Common myeloid progenitor, CD34-positive (primary cell): ENCODE data around the gene CCL8.
A peak's percentile ranks its signal among the peaks of the same experiment; 100 is the strongest.

Source experiments
- CTCF ChIA-PET: fragments of 350-600 bp; sonication (Branson Sonifier 250); formaldehyde crosslinking; loops from one replicate; lab custom pipeline; 2021; ENCODE audit warnings: antibody characterized with exemption; lab: Charles Lee
- POLR2A ChIA-PET: fragments of 350-600 bp; sonication (Branson Sonifier 250); formaldehyde crosslinking; loops from one replicate; lab custom pipeline; 2021; ENCODE audit warnings: antibody characterized with exemption; lab: Charles Lee
- DNase-seq, 3 donors: peaks; one replicate each; pipeline versions ENCODE4 v3.0.0 to v3.0.0-alpha.2; 2013
- H3K27ac ChIP-seq, 2 experiments: 1 replicate in 1 of 2; 2 replicates in 1 of 2; pipeline ENCODE4 v1.7.0; 2013; ENCODE audit warnings: inconsistent platforms in 2 of 2, low read length in 2 of 2, mild to moderate bottlenecking in 2 of 2, low read depth in 1 of 2, moderate library complexity in 1 of 2; ENCODE audit not compliant: severe bottlenecking in 2 of 2, insufficient read depth in 1 of 2, poor library complexity in 1 of 2
- H3K27me3 ChIP-seq, 5 experiments: replicated peaks in 2 of 5; 1 replicate in 3 of 5; 2 replicates in 2 of 5; pipeline versions ENCODE4 v1.6.1 to v1.7.0; 2013; ENCODE audit warnings: low read length in 4 of 5, mild to moderate bottlenecking in 2 of 5, moderate library complexity in 2 of 5, inconsistent platforms in 1 of 5; ENCODE audit not compliant: insufficient read depth in 5 of 5, control insufficient read depth in 4 of 5
- H3K36me3 ChIP-seq, 4 experiments: 1 replicate in 2 of 4; 2 replicates in 2 of 4; pipeline versions ENCODE4 v1.6.1 to v1.7.0; 2013; ENCODE audit warnings: low read length in 3 of 4, control low read depth in 1 of 4, mild to moderate bottlenecking in 1 of 4; ENCODE audit not compliant: control insufficient read depth in 4 of 4, insufficient read depth in 4 of 4
- H3K4me1 ChIP-seq, 4 experiments: 1 replicate in 3 of 4; 2 replicates in 1 of 4; pipeline versions ENCODE4 v1.6.1 to v1.7.1; 2013; ENCODE audit warnings: low read length in 3 of 4, mild to moderate bottlenecking in 3 of 4, control low read depth in 1 of 4, inconsistent platforms in 1 of 4, moderate library complexity in 1 of 4; ENCODE audit not compliant: control insufficient read depth in 4 of 4, insufficient read depth in 4 of 4; ENCODE audit errors: control extremely low read depth in 1 of 4
- H3K4me3 ChIP-seq, 7 experiments: 1 replicate in 4 of 7; 2 replicates in 3 of 7; pipeline versions ENCODE4 v1.5.1 to v1.7.0; 2013; ENCODE audit warnings: mild to moderate bottlenecking in 7 of 7, low read length in 6 of 7, moderate library complexity in 6 of 7, inconsistent platforms in 2 of 7, low read depth in 2 of 7, control low read depth in 1 of 7; ENCODE audit not compliant: insufficient read depth in 4 of 7, control insufficient read depth in 1 of 7; ENCODE audit errors: extremely low read depth in 1 of 7
- H3K9me3 ChIP-seq, 5 experiments: 1 replicate in 4 of 5; 2 replicates in 1 of 5; pipeline versions ENCODE4 v1.6.1 to v1.7.1; 2013; ENCODE audit warnings: low read length in 4 of 5, mild to moderate bottlenecking in 2 of 5, inconsistent platforms in 1 of 5, low read depth in 1 of 5, moderate library complexity in 1 of 5; ENCODE audit not compliant: control insufficient read depth in 4 of 5, insufficient read depth in 2 of 5; ENCODE audit errors: control extremely low read depth in 1 of 5
- WGBS: methylation state at CpG from one replicate; pipeline ENCODE4 v1.1.5; 2013; ENCODE audit not compliant: insufficient coverage; 5-methylcytosine and 5-hydroxymethylcytosine counted together

The CCL8 gene

DNA sequence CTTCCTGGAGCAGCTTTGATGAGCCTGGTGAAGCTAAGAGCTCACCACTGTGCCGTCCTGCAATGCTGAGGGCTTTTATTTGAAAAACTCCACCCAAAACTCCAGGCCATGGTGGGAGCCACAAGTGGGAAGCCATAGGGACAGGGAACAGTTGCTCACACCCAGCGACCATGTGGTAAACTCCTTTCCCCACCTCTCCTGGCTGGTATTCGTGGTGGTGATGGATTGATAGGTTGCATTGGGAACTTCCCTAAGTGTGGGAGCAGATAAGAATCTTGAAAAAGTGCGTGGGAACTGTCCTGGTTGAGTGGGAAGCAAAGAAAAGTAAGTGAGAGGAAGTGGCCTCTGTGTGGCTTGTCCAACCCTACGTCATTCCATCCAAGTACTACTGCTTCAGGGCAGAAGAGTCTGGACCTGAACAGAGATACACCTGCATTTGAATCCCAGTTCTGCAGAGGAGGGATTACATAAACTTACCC, 44.0 kb downstream of the CCL8 start, which contains the start of gene CCL1:
CCL1 (minus strand) TSS at position 51 of the 479 bp plus-strand sequence. CDS start 72 bp downstream, outside the sequence.
- Histone ChIP-seq H3K36me3 (no peaks in the 10 kb centered on the region), H3K4me3 (no peak within 1 kb of the TSS), H3K4me1 (peaks cover 17 to 68% (median 56%) of the 10 kb centered on the region in 4 experiments), H3K27me3 (no peaks in the 10 kb centered on the region), H3K27ac (no peak within 1 kb of the TSS), H3K9me3 (no peaks in the 10 kb centered on the region)
- ChIA-PET CTCF (interaction anchor here (0.9 to 11.9 kb wide), 12 partner anchors 9 to 758 kb away, joined by 3 to 318 read pairs (median 13); partner anchors contain the start of genes CCL2 and FNDC8), POLR2A (interaction anchor here (0.6 kb wide), 1 partner anchor 13 kb away, joined by 4 read pairs; no protein-coding TSS in a partner anchor)
- 40% methylated on average over 1 of the region's 5 CpGs for WGBS
- no peak for DNase-seq

DNA sequence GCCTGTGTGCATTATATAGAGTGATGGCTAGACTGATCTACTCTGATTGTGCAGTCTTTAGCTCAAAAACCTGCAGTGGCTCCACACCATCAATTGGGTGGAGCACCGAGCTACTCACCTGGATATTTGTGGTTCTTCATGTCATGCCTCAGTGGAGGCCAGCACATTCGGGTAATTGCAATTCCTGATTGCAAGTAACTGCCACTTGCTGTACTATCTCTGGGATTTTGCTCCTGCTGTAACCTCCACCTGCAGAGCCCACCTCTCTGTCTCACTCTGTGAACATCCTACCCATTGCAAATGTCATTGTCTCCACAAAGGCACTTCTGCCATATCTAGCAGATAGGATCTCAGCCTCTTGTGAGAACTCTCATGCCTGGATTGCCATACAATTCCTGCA, 45.5 kb downstream of the CCL8 start:
- DNase-seq: no peak
- H3K4me3 ChIP-seq: no peak overlapping the region
- CTCF ChIA-PET: interaction anchor here (0.8 to 11.9 kb wide), 10 partner anchors 11 to 193 kb away, joined by 3 to 318 read pairs (median 4); no protein-coding TSS in a partner anchor
- 79% methylated on average over 2 of the region's 2 CpGs for WGBS
- H3K27ac ChIP-seq: no peak overlapping the region
- POLR2A ChIA-PET: no interaction called here
- H3K36me3 ChIP-seq: no peaks in the 10 kb centered on the region
- H3K27me3 ChIP-seq: no peaks in the 10 kb centered on the region
- H3K4me1 ChIP-seq: peaks cover 17 to 75% (median 68%) of the 10 kb centered on the region in 4 experiments
- no peaks in the 10 kb centered on the region for H3K9me3 ChIP-seq

DNA sequence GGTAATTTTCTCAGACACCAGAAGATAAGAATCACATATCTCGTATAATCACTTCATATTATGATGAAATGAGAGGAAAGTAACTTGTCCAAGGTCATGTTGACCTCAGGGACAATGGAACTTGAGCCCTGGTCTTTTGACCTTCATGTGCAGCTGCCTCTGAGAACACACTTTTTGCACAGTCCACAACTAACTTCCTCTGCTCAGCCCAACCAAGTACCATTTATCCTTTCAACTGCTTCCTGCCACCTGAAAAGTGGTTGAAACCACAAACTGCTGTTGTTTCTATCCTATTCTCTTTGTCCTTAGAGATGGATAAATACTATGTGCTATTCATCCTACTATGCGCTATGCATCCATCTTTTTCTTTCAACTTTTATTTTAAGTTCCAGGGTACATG, 46.1 kb downstream of the CCL8 start:
- WGBS: no CpG with 5 or more reads among the region's 2 CpGs
- H3K27ac ChIP-seq: no peak overlapping the region
- peak in 2 of 3 donors; percentile 90 to 93 for DNase-seq
- CTCF ChIA-PET: interaction anchor here (0.8 to 11.9 kb wide), 7 partner anchors 11 to 163 kb away, joined by 3 to 318 read pairs (median 3); no protein-coding TSS in a partner anchor
- no peaks in the 10 kb centered on the region for H3K36me3 ChIP-seq
- peaks cover 17 to 72% (median 64%) of the 10 kb centered on the region in 4 experiments for H3K4me1 ChIP-seq
- H3K4me3 ChIP-seq: no peak overlapping the region
- no peaks in the 10 kb centered on the region for H3K9me3 ChIP-seq
- no peaks in the 10 kb centered on the region for H3K27me3 ChIP-seq
- POLR2A ChIA-PET: no interaction called here

GRCh38 chr17:34366010-34366409, 46.8 kb downstream of the CCL8 start:
- CTCF ChIA-PET: interaction anchor here (1.2 to 1.5 kb wide), 2 partner anchors 54 to 165 kb away, joined by 3 to 5 read pairs; no protein-coding TSS in a partner anchor
- peak in 2 of 3 donors; percentile 54 to 61 for DNase-seq

DNA sequence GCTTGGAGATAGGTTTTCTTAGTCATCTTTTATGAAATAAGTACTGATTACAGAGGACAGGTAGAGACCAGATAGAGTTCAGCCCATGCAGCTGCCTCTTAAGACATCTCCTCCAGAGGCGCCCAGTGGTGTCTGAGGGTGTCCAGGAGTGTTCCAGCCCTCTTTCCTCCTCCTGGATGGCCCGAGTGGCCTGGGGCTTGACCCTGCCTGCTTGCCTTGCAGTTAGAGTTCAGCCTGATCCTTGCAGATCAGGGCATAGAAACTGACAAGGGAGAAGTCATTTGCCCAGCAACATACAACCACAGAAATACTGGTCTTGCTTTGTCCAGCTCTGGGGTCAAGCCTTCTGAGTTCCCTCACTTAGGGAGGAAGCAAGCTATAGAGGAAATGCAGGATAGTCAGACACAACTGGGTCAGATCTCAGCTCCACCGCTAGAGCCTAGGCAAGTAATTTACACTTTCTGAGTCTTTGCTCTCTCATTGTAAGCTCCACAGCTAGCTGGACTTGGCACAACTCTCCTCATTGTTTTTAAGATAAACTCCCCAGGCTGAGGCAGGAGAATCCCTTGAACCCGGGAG, 47.4 kb downstream of the CCL8 start:
- no peak overlapping the region for H3K27ac ChIP-seq
- no peaks in the 10 kb centered on the region for H3K36me3 ChIP-seq
- DNase-seq: no peak
- whole genome bisulfite sequencing: 78% methylated on average over 2 of the region's 4 CpGs
- H3K9me3 ChIP-seq: no peaks in the 10 kb centered on the region
- CTCF ChIA-PET: interaction anchor here (0.8 to 1.5 kb wide), 3 partner anchors 11 to 166 kb away, joined by 3 to 5 read pairs (median 3); no protein-coding TSS in a partner anchor
- H3K4me3 ChIP-seq: no peak overlapping the region
- H3K27me3 ChIP-seq: no peaks in the 10 kb centered on the region
- POLR2A ChIA-PET: no interaction called here
- peaks cover 15 to 79% (median 63%) of the 10 kb centered on the region in 4 experiments for H3K4me1 ChIP-seq

More at GRCh38 chr17:34366010-34366409, 46.8 kb downstream of the CCL8 start:
- POLR2A ChIA-PET: no interaction called here
- H3K4me3 ChIP-seq: no peak overlapping the region
- no peak overlapping the region for H3K27ac ChIP-seq
- H3K27me3 ChIP-seq: no peaks in the 10 kb centered on the region
- no peaks in the 10 kb centered on the region for H3K36me3 ChIP-seq
- no peaks in the 10 kb centered on the region for H3K9me3 ChIP-seq
- WGBS: 0% methylated on average over 1 of the region's 1 CpG
- peaks cover 15 to 73% (median 62%) of the 10 kb centered on the region in 4 experiments for H3K4me1 ChIP-seq

GRCh38 chr17:34367486-34368195, 48.4 kb downstream of the CCL8 start:
- Histone ChIP-seq H3K4me1 (peaks cover 15 to 79% (median 59%) of the 10 kb centered on the region in 4 experiments), H3K27ac (no peak overlapping the region), H3K4me3 (no peak overlapping the region), H3K9me3 (no peaks in the 10 kb centered on the region), H3K36me3 (no peaks in the 10 kb centered on the region), H3K27me3 (no peaks in the 10 kb centered on the region)
- DNase-seq: no peak
- ChIA-PET CTCF (interaction anchor here (0.8 to 2.6 kb wide), 8 partner anchors 8 to 166 kb away, joined by 3 to 12 read pairs (median 3); no protein-coding TSS in a partner anchor), POLR2A (no interaction called here)
- 93% methylated on average over 9 of the region's 9 CpGs for WGBS
